ENCODE measurements around the gene NDN.

Gene NDN

GRCh38 chr15:23642413-23643044, 44.6 kb downstream of the NDN start:
- DNase-seq (ENCODE audit: low read depth) = no peak
